GM10266 (cell line): Measurements from ENCODE around the gene TPCN1.

Source experiments
- DNase-seq: peaks from one replicate; pipeline ENCODE4 v3.0.0; 2012; ENCODE audit errors: extremely low spot score
- TF ChIP-seq, protein P1 (sequence below): IDR thresholded peaks from 2 replicates; pipeline ENCODE4 v1.5.1; 2012; ENCODE audit warnings: mild to moderate bottlenecking, low read depth; ENCODE audit not compliant: control insufficient read depth, insufficient read depth; ENCODE audit errors: missing control alignments

Gene TPCN1

DNA sequence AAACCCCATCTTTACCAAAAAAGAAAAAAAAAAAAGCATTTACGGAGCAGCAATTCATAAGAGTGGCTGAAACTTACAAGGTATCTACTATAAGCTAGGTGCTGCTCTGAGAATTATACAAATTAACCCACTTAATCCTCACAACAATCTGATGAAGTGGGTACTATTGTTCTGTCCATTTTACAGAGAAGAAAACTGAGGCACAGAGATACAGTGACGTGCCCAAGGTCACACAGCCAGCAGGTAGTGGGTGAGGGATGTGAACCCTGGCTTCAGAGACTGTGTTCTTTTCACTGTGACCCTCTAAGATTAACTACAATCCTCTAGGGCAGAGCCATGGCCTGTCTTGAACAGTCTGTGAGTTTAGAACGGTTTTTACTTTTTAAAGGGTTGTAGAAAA, 39.3 kb upstream of the TPCN1 start:
- TF ChIP-seq, protein P1, sequence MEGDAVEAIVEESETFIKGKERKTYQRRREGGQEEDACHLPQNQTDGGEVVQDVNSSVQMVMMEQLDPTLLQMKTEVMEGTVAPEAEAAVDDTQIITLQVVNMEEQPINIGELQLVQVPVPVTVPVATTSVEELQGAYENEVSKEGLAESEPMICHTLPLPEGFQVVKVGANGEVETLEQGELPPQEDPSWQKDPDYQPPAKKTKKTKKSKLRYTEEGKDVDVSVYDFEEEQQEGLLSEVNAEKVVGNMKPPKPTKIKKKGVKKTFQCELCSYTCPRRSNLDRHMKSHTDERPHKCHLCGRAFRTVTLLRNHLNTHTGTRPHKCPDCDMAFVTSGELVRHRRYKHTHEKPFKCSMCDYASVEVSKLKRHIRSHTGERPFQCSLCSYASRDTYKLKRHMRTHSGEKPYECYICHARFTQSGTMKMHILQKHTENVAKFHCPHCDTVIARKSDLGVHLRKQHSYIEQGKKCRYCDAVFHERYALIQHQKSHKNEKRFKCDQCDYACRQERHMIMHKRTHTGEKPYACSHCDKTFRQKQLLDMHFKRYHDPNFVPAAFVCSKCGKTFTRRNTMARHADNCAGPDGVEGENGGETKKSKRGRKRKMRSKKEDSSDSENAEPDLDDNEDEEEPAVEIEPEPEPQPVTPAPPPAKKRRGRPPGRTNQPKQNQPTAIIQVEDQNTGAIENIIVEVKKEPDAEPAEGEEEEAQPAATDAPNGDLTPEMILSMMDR: no peak
- DNase-seq: no peak

DNA sequence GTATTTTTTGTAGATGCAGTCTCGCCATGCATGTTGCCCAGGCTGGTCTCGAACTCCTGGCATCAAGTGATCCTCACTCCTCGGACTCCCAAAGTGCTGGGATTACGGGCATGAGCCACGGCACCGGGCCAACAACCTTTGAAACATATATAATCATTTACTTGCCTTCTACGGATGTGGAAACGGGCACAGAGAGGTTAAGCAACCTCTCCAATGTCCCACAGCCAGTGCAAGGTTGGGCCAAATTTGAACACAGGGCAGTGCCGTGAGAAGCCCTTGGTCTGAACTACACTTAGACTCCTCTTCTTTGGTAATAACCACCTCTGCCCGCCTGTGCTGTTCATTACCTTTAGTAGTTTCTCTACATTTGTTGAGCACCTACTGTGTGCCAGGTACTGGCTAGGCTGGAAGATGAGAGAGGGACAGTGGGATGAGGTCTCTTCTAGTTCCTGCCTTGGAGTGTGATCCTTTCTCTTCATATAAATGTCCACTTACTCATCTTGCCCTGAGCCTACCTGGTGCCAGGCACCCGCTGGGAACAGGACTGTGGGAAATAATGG, 38.2 kb upstream of the TPCN1 start:
- no peak for DNase-seq
- TF ChIP-seq, protein P1: no peak

DNA sequence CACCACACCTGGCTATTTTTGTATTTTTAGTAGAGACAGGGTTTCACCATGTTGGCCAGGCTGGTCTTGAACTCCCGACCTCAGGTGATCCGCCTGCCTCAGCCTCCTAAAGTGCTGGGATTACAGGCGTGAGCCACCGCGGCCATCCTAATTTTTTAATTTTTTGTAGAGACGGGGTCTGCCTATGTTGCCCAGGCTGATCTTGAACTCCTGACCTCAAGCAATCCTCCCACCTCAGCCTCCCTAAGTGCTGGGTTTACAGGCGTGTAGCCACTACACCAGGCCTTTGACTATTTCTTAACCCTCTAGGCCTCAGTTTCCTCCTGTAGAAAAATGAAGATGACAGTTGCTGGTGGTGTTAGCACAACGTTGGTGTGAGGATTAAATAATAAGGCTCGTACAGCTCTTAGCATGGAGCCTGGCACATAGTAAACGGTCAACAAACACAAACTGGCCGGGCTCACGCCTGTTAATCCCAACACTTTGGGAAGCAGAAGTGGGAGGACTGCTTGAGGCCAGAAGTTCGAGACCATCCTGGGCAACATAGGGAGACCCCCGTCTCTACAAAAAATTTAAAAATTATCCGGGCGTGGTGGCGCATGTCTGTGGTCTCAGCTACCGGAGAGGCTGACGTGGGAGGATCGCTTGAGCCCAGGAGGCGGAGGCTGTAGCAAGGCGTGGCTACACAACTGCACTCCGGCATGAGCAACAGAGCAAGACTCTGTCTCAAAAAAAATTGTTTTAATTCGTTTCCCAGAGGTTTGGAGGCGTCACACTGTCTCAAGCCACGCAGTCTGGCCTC, 37.0 kb upstream of the TPCN1 start:
- DNase-seq: no peak
- TF ChIP-seq, protein P1: no peak

DNA sequence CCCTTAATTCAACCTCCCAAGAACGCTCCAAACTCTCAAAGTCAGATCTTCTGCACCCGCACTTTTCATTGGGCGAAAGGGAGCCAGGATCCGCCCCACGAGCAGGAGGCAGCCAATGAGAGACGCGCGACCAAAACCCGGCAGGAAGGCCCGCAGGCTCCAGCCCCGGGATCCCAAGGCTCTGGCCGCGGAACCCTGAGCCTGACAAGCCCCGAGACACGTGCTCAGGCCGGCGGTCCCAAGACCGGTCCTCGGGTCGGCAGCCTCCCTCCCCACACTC, 36.4 kb upstream of the TPCN1 start:
- TF ChIP-seq, protein P1: no peak
- peak; percentile 93 for DNase-seq

DNA sequence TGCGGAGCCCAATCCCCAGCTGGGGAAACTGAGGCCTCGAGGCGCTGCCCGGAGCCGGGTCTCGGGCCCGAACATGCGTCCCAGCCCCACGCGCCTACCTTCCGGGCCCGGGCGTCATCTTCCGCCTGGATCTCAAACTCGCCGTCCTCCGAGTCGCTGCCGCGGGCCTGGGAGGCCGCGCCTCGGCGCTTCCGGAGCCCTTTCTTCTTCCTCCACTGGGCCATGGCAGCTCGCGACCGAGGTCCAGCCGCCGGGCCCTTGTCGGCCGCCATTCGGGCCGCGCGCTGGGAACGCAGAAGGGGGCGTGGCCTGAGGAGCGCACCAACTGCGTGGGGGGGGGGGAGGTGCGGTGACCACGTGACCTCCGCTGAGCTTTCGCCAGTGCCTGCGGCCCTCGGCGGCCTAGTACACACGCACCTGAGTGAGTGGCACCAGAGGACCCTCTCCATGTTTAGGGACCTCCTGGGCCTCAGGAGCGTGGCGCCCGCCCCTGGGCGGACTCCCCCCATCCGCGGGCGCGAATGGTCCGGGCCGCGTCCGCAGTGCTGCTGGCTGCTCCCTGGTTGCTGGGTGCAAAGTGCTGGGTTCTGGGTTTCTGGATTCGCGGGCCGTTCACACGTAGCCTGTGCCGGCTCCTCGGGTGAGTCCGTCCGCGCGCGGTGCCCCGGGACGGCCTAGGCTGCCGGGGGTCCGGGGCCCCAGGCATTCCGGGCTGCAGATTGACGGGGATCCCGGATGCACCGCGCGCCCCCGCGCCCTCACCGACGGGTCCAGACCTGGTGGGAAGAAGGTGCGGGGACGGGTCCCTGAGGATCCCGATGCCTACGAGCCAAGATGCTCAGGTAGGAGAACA, 35.9 kb upstream of the TPCN1 start, which contains the start of the genes DDX54 and RITA1:
Gene DDX54 (minus strand): TSS at position 299 of the 853 bp plus-strand sequence. CDS start 27 bp downstream, at position 272.
Gene RITA1 (plus strand): TSS at position 542 of the 853 bp plus-strand sequence. CDS start 1,026 bp downstream, outside the sequence.
- peak; percentile 82 for DNase-seq
- TF ChIP-seq, protein P1: no peak

DNA sequence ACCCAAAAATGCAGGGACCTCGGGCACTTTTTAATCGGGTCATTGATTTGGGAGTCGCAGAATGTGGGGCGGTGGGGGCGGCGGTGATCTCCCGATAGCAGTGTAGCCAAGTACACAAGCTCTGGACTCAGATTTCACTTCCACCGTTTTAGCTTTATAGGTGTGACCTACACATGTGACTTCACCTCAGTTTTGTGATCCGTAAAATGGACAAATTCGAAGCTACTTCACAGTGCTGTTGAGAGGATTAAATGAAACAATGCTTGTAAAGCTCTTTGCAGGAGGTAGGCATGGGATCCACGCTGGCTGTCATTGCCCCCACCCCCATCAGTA, 35.3 kb upstream of the TPCN1 start:
- no peak for DNase-seq
- TF ChIP-seq, protein P1: no peak
